Esophagus squamous epithelium (tissue), 4 donors: ENCODE results near the gene SARNP.

ENCODE experiments used
- CTCF ChIP-seq, 6 experiments: fragments of 450-650 bp in 4 of 6; fragments of 200-600 bp in 2 of 6; sonication (generic) in 2 of 6; IDR thresholded peaks; one replicate each; pipeline ENCODE4 v1.5.1; 2016 to 2019; ENCODE audit warnings: antibody characterized with exemption in 6 of 6, mild to moderate bottlenecking in 4 of 6, moderate library complexity in 4 of 6
- POLR2A ChIP-seq, 4 donors: fragments of 450-650 bp; IDR thresholded peaks; one replicate each; pipeline ENCODE4 v1.6.1; 2017; ENCODE audit warnings: antibody characterized with exemption in 4 of 4, mild to moderate bottlenecking in 4 of 4, moderate library complexity in 3 of 4

GRCh38 chr12:55765736-55766290 lies 51.7 kb downstream of the SARNP start:
- TF ChIP-seq POLR2A (IDR thresholded peaks at IDR 0.05) (no peak), CTCF (IDR thresholded peaks at IDR 0.05) (no peak)
